HepG2 (cell line): ENCODE measurements around the gene SSNA1. TPM values are rescaled to one million over a fixed set of nuclear protein-coding genes. Genes with fewer than 3 reads are reported as not detected.

Experiments
- BCL6 ChIP-seq: IDR thresholded peaks from 2 replicates; pipeline ENCODE4 v1.6.1; 2016; ENCODE audit warnings: missing genetic modification reagents, missing compliant biosample characterization
- BORCS8-MEF2B ChIP-seq: sonication (generic); formaldehyde crosslinking; IDR thresholded peaks from 2 replicates; pipeline ENCODE4 v1.8.0; 2022; ENCODE audit warnings: mild to moderate bottlenecking, missing genetic modification reagents
- CHD4 ChIP-seq: fragments of 200-600 bp; sonication (generic); IDR thresholded peaks from 2 replicates; pipeline ENCODE4 v1.7.0; 2017; ENCODE audit warnings: mild to moderate bottlenecking, low read length, borderline replicate concordance
- FOXM1 ChIP-seq: sonication (generic); formaldehyde crosslinking; IDR thresholded peaks from 2 replicates; pipeline ENCODE4 v1.5.0; 2020; ENCODE audit warnings: missing genetic modification reagents
- GABPB1 ChIP-seq: IDR thresholded peaks from 2 replicates; pipeline ENCODE4 v1.6.1; 2016; ENCODE audit warnings: mild to moderate bottlenecking, missing genetic modification reagents, moderate library complexity, missing compliant biosample characterization
- IKZF5 ChIP-seq: IDR thresholded peaks from 2 replicates; pipeline ENCODE4 v1.6.1; 2018; ENCODE audit warnings: missing genetic modification reagents, mild to moderate bottlenecking, missing compliant biosample characterization
- MAFG ChIP-seq: sonication (generic); formaldehyde crosslinking; IDR thresholded peaks from 2 replicates; pipeline ENCODE4 v1.5.1; 2020; ENCODE audit warnings: mild to moderate bottlenecking, missing genetic modification reagents
- REPIN1 ChIP-seq: sonication (generic); formaldehyde crosslinking; IDR thresholded peaks from 2 replicates; pipeline ENCODE4 v1.8.0; 2022; ENCODE audit warnings: missing genetic modification reagents, low read depth, mild to moderate bottlenecking, borderline replicate concordance
- SIN3B ChIP-seq: fragments of 150-350 bp; IDR thresholded peaks from 2 replicates; pipeline ENCODE4 v1.6.1; 2014; ENCODE audit warnings: low read length
- SMYD3 ChIP-seq: sonication (generic); formaldehyde crosslinking; IDR thresholded peaks from 2 replicates; pipeline ENCODE4 v1.8.1; 2023; ENCODE audit warnings: mild to moderate bottlenecking, missing genetic modification reagents
- ZFP82 ChIP-seq: sonication (generic); formaldehyde crosslinking; IDR thresholded peaks from 2 replicates; pipeline ENCODE4 v1.5.1; 2020; ENCODE audit warnings: mild to moderate bottlenecking, missing genetic modification reagents, borderline replicate concordance
- ZFYVE20 ChIP-seq: sonication (generic); formaldehyde crosslinking; IDR thresholded peaks from 2 replicates; pipeline ENCODE4 v1.8.0; 2023; ENCODE audit warnings: low read depth, mild to moderate bottlenecking, moderate library complexity, missing genetic modification reagents, borderline replicate concordance
- ZNF256 ChIP-seq: sonication (generic); formaldehyde crosslinking; conservative IDR thresholded peaks from 2 replicates; pipeline ENCODE4 v1.4.0; 2020; ENCODE audit warnings: missing genetic modification reagents
- ZNF274 ChIP-seq: sonication (generic); formaldehyde crosslinking; IDR thresholded peaks from 2 replicates; pipeline ENCODE4 v1.5.1; 2020; ENCODE audit warnings: mild to moderate bottlenecking, missing genetic modification reagents
- ZNF292 ChIP-seq: sonication (generic); formaldehyde crosslinking; IDR thresholded peaks from 2 replicates; pipeline ENCODE4 v1.8.1; 2022; ENCODE audit warnings: mild to moderate bottlenecking, low read depth, missing genetic modification reagents, borderline replicate concordance
- ZNF333 ChIP-seq: sonication (generic); formaldehyde crosslinking; IDR thresholded peaks from 2 replicates; pipeline ENCODE4 v1.4.0; 2020; ENCODE audit warnings: mild to moderate bottlenecking, missing genetic modification reagents, borderline replicate concordance
- ZNF572 ChIP-seq: sonication (generic); formaldehyde crosslinking; IDR thresholded peaks from 2 replicates; pipeline ENCODE4 v1.5.1; 2020; ENCODE audit warnings: mild to moderate bottlenecking, missing genetic modification reagents
- polyA plus RNA-seq, 8 experiments: library from polyadenylated mRNA; depleted of rRNA in 3 of 8; stranded (reverse) in 7 of 8; unstranded in 1 of 8; fragments of >200 nt; fragmentation: Illumina TruSeq in 4 of 8; extraction: Trizol in 4 of 8; gene quantifications; 2 replicates each; pipeline versions ENCODE4 v1.2.1 to v1.2.3, GENCODE V29; 2011 to 2016; ENCODE audit warnings: low read depth in 4 of 8, missing spikeins in 1 of 8, mixed read lengths in 1 of 8; ENCODE audit not compliant: insufficient read depth in 1 of 8
- total RNA-seq, 5 experiments: library from RNA; depleted of rRNA; stranded (reverse); fragments of >200 nt; fragmentation: Illumina TruSeq; extraction: Trizol; gene quantifications; 2 replicates each; pipeline ENCODE4 v1.2.3, GENCODE V29; 2016; ENCODE audit warnings: low read depth in 1 of 5
- TF ChIP-seq, protein P1 (sequence below): sonication (generic); formaldehyde crosslinking; IDR thresholded peaks from 2 replicates; pipeline ENCODE4 v1.5.0; 2020; ENCODE audit warnings: missing genetic modification reagents
- TF ChIP-seq, protein P2 (sequence below): sonication (generic); formaldehyde crosslinking; IDR thresholded peaks from 2 replicates; pipeline ENCODE4 v1.5.1; 2020; ENCODE audit warnings: mild to moderate bottlenecking, missing genetic modification reagents
- TF ChIP-seq, protein P3 (sequence below): sonication (generic); formaldehyde crosslinking; IDR thresholded peaks from 2 replicates; pipeline ENCODE4 v1.9.0; 2021; ENCODE audit warnings: missing genetic modification reagents, mild to moderate bottlenecking, borderline replicate concordance
- TF ChIP-seq, protein P4 (sequence below): sonication (generic); formaldehyde crosslinking; conservative IDR thresholded peaks from 2 replicates; pipeline ENCODE4 v1.8.0; 2022; ENCODE audit warnings: missing genetic modification reagents

Gene SSNA1
- total and polyA plus RNA-seq, 2 of the 13 experiments (the other 11 are each of a cell fraction or from before 2014, with no cell fraction given): 35.9 to 49.4 TPM

DNA sequence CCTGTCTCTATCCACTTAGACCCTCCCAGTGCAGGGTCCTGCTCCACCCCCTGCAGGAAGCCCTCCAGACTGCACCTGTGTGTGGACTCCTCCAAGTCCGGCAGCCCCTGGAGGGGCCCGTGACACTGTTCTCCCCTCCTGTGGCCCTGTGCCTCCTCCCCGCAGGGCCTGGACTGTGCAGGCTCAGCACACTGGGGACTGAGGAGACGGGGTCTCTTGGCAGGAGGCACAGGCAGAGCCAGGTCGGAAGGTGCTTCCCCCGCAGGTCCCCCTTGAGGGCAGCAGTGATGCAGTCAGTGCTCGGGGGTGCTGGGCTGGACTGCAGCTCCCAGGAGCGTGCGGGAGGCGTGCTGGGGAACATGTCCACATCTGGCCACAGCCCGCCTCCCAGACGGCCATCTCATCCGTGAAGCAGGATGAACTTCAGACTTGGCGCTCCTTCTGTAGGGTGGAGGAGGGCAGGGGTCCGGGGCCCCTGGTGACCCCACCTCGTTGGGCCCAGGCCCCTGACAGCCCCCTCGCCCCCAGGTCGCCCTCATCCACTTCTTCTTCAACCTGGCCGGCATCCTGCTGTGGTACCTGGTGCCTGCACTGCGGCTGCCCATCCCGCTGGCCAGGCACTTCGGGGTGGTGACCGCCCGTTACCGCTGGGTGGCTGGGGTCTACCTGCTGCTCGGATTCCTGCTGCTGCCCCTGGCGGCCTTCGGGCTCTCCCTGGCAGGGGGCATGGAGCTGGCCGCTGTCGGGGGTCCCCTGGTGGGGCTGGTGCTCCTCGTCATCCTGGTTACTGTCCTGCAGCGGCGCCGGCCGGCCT is 47.2 kb downstream of the SSNA1 start (continued):
- TF ChIP-seq ZNF333 (CRISPR knock-in tag): no peak
- no peak for TF ChIP-seq CHD4
- peak; percentile 56; the same call in 1 of the 2 replicates for TF ChIP-seq IKZF5
- TF ChIP-seq FOXM1 (CRISPR knock-in tag): no peak
- peak; percentile 23; the same call in 1 of the 2 replicates for TF ChIP-seq BORCS8-MEF2B (CRISPR knock-in tag)
- TF ChIP-seq, protein P1, sequence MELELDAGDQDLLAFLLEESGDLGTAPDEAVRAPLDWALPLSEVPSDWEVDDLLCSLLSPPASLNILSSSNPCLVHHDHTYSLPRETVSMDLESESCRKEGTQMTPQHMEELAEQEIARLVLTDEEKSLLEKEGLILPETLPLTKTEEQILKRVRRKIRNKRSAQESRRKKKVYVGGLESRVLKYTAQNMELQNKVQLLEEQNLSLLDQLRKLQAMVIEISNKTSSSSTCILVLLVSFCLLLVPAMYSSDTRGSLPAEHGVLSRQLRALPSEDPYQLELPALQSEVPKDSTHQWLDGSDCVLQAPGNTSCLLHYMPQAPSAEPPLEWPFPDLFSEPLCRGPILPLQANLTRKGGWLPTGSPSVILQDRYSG (CRISPR knock-in tag): 0 out of 2 replicates have a peak, but pooled peaks have one; percentile 21
- TF ChIP-seq ZFYVE20: no peak
- no peak; the same call in 1 of the 2 replicates for TF ChIP-seq SIN3B
- TF ChIP-seq ZNF256: no peak
- no peak for TF ChIP-seq BCL6 (CRISPR knock-in tag)
- TF ChIP-seq ZNF292 (CRISPR knock-in tag): no peak
- TF ChIP-seq MAFG (CRISPR knock-in tag): no peak
- TF ChIP-seq, protein P2, sequence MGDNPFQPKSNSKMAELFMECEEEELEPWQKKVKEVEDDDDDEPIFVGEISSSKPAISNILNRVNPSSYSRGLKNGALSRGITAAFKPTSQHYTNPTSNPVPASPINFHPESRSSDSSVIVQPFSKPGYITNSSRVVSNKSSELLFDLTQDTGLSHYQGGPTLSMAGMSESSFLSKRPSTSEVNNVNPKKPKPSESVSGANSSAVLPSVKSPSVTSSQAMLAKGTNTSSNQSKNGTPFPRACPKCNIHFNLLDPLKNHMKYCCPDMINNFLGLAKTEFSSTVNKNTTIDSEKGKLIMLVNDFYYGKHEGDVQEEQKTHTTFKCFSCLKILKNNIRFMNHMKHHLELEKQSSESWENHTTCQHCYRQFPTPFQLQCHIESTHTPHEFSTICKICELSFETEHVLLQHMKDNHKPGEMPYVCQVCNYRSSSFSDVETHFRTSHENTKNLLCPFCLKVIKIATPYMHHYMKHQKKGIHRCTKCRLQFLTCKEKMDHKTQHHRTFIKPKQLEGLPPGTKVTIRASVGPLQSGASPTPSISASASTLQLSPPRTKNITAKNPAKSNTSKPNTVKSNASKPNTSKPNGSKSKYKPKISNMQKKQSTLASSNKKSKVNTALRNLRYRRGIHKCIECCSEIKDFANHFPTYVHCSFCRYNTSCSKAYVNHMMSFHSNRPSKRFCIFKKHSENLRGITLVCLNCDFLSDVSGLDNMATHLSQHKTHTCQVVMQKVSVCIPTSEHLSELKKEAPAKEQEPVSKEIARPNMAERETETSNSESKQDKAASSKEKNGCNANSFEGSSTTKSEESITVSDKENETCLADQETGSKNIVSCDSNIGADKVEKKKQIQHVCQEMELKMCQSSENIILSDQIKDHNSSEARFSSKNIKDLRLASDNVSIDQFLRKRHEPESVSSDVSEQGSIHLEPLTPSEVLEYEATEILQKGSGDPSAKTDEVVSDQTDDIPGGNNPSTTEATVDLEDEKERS (CRISPR knock-in tag): no peak
- peak; percentile 85; the same call in 1 of the 2 replicates for TF ChIP-seq ZNF274
- TF ChIP-seq ZNF572 (CRISPR knock-in tag): 0 out of 2 replicates have a peak, but pooled peaks have one; percentile 19
- TF ChIP-seq, protein P3, sequence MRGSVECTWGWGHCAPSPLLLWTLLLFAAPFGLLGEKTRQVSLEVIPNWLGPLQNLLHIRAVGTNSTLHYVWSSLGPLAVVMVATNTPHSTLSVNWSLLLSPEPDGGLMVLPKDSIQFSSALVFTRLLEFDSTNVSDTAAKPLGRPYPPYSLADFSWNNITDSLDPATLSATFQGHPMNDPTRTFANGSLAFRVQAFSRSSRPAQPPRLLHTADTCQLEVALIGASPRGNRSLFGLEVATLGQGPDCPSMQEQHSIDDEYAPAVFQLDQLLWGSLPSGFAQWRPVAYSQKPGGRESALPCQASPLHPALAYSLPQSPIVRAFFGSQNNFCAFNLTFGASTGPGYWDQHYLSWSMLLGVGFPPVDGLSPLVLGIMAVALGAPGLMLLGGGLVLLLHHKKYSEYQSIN (CRISPR knock-in tag): no peak
- no peak; the same call in 1 of the 2 replicates for TF ChIP-seq REPIN1 (CRISPR knock-in tag)
- TF ChIP-seq, protein P4, sequence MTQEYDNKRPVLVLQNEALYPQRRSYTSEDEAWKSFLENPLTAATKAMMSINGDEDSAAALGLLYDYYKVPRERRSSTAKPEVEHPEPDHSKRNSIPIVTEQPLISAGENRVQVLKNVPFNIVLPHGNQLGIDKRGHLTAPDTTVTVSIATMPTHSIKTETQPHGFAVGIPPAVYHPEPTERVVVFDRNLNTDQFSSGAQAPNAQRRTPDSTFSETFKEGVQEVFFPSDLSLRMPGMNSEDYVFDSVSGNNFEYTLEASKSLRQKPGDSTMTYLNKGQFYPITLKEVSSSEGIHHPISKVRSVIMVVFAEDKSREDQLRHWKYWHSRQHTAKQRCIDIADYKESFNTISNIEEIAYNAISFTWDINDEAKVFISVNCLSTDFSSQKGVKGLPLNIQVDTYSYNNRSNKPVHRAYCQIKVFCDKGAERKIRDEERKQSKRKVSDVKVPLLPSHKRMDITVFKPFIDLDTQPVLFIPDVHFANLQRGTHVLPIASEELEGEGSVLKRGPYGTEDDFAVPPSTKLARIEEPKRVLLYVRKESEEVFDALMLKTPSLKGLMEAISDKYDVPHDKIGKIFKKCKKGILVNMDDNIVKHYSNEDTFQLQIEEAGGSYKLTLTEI: no peak
- TF ChIP-seq GABPB1 (CRISPR knock-in tag): peak; percentile 44
- peak; percentile 75 for TF ChIP-seq ZFP82
- no peak for TF ChIP-seq SMYD3 (CRISPR knock-in tag)
